HG03439 (cell line): ENCODE results near the gene PDE6A.

Source experiments
- ATAC-seq: cut with Tn5 transposase; IDR thresholded peaks from one replicate; pipeline ENCODE4 v1.9.1; 2021; ENCODE audit warnings: mild to moderate bottlenecking, moderate library complexity; ENCODE audit not compliant: unreplicated experiment

PDE6A gene

DNA sequence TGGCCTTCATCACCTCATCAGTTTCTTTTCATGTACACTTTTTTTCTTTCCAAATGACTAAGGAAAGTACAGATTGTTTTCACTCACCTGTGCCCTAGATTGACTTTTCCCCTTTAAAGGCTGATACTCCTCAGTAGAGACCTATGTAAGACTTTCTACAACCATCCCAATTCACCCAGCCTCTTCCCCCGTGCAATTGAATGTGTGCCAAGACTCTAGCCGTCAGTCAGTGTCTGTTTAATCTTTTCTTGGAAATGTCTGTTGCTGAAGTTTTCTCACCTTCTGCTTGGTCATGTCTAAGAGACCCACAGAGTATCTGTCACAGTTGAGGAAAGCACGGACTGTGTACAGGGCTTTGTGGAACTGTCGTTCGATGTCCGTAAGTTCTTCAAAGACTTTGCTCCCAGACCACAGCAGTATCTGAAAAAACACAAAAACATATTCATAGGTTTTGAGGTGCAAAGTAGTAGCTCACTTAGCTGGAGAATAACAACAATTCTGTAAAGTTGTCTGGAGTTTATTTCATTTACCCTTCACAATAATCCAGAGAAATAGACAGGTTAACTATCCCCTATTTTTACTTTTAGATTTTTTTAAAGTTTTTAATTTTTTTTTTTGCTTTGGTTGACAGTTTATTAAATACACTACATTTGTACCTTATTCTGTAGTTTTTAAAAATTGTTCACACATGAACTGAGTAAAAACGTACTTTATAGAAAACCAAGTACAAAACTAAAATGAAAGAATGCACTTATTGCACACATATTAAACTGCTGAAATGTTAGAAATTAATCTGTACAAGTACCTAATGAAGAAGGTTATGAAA, 13.6 kb downstream of the PDE6A start:
- no peak for ATAC-seq

- ATAC-seq, result no peak
Observed at GRCh38 chr5:149930043-149930748, 14.4 kb downstream of the PDE6A start.

DNA sequence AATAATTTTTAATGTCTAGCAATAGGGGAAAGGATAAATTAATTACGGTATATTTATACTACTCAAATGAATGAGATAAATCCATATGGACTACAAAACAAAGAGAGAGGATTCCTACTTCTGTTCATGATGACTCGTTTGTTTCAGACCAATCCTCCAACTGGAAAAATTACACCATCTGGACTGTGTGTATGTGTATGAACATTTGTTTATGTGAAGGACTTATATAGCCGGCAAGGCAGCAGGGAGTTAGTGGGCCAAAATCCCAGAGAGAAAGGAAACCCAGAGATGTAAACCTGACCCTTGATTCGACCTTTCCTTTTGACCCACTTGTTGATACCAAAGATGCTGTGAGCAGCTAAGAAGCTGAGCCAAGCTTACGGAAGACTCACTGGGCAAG, 20.1 kb downstream of the PDE6A start:
- ATAC-seq, result no peak

DNA sequence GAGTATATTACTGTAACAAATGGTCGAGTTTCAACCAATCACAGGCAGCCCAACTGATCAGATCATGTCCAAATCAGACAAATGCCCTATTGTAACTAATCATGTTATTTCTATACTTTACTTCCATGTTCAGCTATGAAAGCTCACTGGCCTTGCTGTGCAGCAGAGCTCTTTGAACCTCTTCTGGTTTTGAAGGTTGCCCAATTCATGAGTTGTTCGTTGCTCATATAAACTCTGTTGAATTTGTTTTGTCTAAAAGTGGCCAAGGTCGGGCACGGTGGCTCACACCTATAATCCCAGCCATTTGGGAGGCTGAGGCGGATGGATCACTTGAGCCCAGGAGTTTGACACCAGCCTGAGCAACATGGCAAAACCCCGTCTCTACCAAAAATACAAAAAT, 21.6 kb downstream of the PDE6A start:
- ATAC-seq, result no peak

DNA sequence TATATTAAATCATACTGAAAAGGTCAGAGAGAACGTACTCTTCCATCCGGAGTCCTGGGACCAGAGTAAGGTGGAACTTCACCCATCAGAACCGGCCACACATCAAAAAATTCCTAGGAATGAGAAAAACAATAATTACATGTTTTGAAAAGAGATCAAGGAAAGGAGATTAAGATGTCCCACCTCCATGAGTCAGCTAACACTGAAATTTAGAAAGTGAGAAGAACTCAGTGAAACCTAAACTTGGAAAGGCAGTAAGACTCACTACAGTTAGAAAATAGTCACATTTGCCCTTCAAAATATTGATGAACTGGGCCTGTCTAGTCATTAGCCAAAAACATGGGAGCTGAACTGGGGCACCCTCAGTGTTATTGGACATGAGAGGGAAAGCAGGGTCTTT, 23.0 kb downstream of the PDE6A start:
- ATAC-seq, result no peak

DNA sequence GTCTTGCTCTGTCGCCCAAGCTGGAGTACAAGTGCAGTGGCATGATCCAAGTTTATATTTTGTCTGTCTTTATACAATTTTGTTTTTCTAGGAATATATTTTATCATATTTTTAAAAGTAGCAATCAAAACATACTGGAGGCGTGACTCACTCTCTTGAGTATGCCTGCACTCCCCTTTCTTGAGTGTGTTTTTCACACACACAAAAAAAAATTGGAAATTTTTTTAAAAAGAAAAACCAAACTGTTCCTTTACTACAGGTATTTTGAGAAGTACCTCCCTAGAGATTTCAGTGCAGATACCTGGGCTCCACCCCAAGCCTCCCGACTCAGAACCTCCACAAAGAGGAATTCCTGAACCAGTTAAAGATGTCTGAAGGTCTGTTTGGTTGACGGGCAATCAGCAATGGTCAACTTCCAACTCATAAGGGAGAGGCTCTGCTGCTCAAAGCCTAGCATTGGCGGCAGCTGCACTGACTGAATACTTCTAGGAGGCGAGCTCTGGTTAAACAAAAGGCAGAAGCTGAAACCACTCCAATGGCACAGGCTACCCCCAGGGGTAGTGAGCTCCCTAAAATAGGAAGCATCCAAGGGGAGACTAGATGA, 27.4 kb downstream of the PDE6A start:
- no peak for ATAC-seq

- no peak for ATAC-seq
Observed at GRCh38 chr5:149916334-149917072, 28.1 kb downstream of the PDE6A start.

DNA sequence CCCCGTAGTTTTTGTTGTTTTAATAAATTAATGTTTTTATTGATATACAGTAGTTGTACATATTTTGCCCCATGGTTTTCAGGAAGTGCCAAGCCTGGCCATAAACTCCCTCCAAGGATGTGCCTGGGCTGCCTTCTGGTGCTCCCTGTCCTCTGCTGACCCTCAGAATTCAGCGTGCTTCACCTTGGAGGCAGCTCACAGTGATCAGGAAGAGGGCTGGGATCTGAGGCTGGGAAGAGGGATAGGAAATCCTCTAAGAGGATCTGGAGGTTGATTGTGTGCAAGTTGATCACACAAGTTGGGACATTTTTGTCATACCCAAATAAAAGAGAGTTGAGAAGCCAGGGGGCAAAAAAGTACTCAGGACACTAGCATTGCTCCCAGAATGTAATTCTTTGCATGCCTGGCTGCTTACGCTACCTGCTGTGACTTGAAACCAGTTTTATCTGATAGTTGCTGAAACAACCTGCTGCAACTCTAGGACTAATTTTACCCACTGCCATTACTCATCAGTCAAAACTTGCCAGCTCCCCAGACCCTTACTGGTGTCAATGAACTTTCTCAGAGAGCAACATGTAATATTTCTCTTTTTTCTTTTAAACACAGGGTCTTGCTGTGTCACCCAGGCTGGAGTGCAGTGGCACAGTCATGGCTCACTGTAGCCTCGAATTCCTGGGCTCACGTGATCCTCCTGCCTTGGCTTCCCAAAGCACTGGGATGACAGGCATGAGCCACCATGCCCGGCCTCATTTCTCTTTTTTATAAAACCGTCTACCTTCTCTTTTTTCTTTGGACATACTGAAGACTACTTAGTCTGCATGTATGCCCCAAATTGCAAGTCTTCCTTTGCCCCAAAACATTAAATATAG, 29.0 kb downstream of the PDE6A start:
- ATAC-seq, result no peak

- no peak for ATAC-seq
Observed at GRCh38 chr5:149913436-149914419, 30.9 kb downstream of the PDE6A start.

- ATAC-seq, result no peak
Observed at GRCh38 chr5:149912226-149912871, 32.2 kb downstream of the PDE6A start.

DNA sequence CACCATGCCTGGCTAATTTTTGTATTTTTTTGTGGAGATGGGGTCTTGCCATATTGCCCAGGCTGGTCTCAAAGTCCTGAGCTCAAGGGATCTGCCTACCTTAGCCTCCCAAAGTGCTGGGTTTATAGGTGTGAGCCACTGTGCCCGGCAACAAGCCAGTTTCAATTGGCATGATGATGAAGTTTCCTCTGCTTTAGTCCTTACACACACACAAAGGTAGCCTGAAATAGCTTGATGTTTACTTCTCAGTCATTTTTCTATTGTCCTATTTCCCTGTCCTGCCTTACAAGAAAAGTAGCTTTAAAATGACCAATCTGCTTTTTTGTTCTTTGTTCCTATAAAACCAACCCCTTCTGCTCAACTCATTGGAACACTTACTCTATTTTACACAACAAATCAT, 33.6 kb downstream of the PDE6A start:
- no peak for ATAC-seq

DNA sequence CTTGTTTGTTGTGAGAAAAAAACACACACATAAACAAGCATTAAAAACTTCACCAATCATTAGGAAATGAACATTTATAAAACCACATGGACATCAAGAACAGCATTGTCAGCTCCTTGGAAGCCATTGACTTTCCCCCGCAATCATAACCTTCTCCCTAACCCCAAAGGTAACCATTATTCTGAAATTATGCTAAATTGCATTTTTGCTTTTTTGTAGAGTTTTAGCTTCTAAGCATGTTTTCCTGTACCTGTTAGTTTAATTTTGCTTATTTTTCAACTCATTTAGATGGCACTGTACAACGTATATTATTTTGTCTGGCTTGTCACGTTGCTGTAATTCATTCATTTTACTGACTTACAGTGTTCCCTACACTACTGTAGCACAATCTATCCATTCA, 36.8 kb downstream of the PDE6A start:
- ATAC-seq, result no peak

DNA sequence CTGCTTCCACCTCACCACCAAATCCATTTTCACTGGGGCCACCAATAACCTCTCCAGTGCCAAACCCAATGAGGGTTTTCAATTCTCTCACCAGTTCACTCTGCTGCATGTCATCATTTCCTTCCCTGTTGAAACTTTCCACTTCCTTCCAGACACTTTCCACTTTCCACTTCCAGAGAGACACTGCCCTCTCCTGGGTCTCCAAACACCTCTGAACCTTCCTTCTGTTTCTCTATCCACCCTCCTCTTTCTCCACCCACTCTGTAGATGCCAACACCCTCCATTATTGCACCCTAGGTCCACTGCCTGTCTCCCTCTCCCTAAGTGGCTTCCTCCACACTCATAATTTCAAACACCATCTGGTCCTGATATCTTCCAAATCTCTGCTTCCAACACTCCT, 39.6 kb downstream of the PDE6A start:
- no peak for ATAC-seq

DNA sequence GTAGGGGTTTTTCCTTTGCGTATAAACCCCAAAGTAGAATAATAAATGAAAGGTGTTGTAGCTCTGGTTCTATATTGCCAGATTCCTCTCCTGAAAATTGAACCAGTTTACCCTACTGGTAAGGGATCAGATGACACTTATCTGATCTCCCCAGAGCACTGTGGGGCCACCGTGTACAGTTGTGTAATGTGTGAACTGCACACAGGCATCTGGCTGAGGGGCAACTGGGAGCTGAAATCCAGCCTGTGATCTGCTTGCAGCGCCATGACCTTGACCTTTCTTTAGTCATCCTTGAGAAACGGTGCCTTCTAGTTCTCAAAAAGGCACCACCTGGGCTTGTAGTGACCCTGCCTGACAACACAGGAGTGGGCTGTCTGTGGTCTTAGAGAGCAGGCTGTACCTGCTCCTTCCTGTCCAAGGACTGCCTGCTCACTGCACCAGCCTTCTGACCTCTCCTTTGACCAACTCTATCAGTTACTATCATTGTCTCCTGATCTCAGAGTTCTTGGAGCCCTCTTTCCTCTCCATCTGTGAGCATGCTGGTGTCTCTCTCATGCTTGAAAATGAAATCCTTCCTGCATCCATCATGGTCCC, 40.2 kb downstream of the PDE6A start:
- ATAC-seq, result no peak

GRCh38 chr5:149903404-149903803, 41.2 kb downstream of the PDE6A start:
- no peak for ATAC-seq

- ATAC-seq, result no peak
Observed at GRCh38 chr5:149902177-149902576, 42.4 kb downstream of the PDE6A start.

GRCh38 chr5:149901511-149901910, 43.1 kb downstream of the PDE6A start:
- no peak for ATAC-seq

DNA sequence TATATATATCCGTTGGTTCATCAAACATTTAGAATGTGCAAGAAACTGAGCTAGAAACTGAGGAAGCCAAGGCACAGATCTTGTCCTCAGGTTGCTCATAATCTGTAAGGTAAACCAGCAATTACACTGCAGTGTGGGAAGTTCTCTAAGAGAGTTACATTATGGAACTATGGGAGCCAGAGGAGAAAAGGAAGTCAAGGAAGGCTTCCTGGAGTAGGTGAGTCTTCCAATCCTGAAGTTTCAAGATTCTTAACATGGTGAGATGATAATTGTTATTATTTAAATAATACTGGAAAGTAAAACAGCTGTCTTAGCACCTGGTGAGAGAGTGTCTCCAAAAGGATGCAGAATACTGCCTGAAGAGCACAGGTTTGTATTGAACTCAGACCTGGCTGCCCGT, 44.2 kb downstream of the PDE6A start:
- ATAC-seq, result no peak
